ENCODE data around the gene IFNE.

Gene IFNE

GRCh38 chr9:21482213-21482612 is at the start of gene IFNE:
Gene IFNE (minus strand): TSS chr9:21482313. CDS start chr9:21481694, 619 bp downstream.
- DNase-seq = no peak

- no peak for DNase-seq
These were observed 46.2 kb upstream of the IFNE start for GRCh38 chr9:21528123-21528808.

GRCh38 chr9:21527579-21527978 is 45.5 kb upstream of the IFNE start:
- DNase-seq = no peak

- no peak for DNase-seq
These were observed 43.1 kb upstream of the IFNE start for GRCh38 chr9:21525174-21525573.

- no peak for DNase-seq
These were observed 42.2 kb upstream of the IFNE start for GRCh38 chr9:21524099-21524830.

- no peak for DNase-seq
These were observed 41.2 kb upstream of the IFNE start for GRCh38 chr9:21523021-21524014.

- no peak for DNase-seq
These were observed 40.2 kb upstream of the IFNE start for GRCh38 chr9:21522348-21522747.

- no peak for DNase-seq
These were observed 39.3 kb upstream of the IFNE start for GRCh38 chr9:21521448-21521847.

GRCh38 chr9:21520501-21521228 is 38.6 kb upstream of the IFNE start:
- DNase-seq = no peak

GRCh38 chr9:21519855-21520434 is 37.8 kb upstream of the IFNE start:
- no peak for DNase-seq

- DNase-seq = no peak
These were observed 34.7 kb upstream of the IFNE start for GRCh38 chr9:21516796-21517195.

- no peak for DNase-seq
These were observed 31.3 kb upstream of the IFNE start for GRCh38 chr9:21513431-21513830.

GRCh38 chr9:21510806-21511205 is 28.7 kb upstream of the IFNE start:
- DNase-seq = no peak

- no peak for DNase-seq
These were observed 25.3 kb upstream of the IFNE start for GRCh38 chr9:21507483-21507790.

GRCh38 chr9:21506626-21507482 is 24.7 kb upstream of the IFNE start:
- no peak for DNase-seq

- no peak for DNase-seq
These were observed 23.5 kb upstream of the IFNE start for GRCh38 chr9:21505425-21506179.

GRCh38 chr9:21504894-21505293 is 22.8 kb upstream of the IFNE start:
- DNase-seq = no peak

GRCh38 chr9:21504113-21504512 is 22.0 kb upstream of the IFNE start:
- no peak for DNase-seq

- no peak for DNase-seq
These were observed 20.5 kb upstream of the IFNE start for GRCh38 chr9:21502586-21502985.

Data from nucleus accumbens (tissue), 56 donors.